ENCODE measurements around the gene CYRIA.

CYRIA gene

DNA sequence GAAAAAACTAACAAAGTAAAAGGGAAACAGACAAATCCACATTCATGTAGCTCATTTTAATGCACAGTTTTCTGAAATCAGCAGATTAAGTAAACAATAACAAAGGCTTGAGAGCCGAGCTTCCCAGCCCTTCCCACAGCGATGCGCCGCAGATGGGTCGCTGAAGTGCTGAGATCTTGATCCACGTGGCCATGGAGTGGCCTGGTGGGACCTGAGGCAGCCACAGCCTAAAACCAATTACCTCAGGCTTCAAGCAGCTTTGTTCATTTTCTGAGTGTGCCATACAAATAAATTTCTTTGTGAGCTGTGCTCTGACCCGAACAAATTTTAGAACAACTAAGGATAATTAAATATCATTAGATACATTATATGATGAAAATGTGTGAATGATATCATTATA lies 25.6 kb upstream of the CYRIA start:
- no peak overlapping the region for H3K27ac ChIP-seq
- TF ChIP-seq, protein P1, sequence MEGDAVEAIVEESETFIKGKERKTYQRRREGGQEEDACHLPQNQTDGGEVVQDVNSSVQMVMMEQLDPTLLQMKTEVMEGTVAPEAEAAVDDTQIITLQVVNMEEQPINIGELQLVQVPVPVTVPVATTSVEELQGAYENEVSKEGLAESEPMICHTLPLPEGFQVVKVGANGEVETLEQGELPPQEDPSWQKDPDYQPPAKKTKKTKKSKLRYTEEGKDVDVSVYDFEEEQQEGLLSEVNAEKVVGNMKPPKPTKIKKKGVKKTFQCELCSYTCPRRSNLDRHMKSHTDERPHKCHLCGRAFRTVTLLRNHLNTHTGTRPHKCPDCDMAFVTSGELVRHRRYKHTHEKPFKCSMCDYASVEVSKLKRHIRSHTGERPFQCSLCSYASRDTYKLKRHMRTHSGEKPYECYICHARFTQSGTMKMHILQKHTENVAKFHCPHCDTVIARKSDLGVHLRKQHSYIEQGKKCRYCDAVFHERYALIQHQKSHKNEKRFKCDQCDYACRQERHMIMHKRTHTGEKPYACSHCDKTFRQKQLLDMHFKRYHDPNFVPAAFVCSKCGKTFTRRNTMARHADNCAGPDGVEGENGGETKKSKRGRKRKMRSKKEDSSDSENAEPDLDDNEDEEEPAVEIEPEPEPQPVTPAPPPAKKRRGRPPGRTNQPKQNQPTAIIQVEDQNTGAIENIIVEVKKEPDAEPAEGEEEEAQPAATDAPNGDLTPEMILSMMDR (conservative IDR thresholded peaks at IDR 0.05): no peak

DNA sequence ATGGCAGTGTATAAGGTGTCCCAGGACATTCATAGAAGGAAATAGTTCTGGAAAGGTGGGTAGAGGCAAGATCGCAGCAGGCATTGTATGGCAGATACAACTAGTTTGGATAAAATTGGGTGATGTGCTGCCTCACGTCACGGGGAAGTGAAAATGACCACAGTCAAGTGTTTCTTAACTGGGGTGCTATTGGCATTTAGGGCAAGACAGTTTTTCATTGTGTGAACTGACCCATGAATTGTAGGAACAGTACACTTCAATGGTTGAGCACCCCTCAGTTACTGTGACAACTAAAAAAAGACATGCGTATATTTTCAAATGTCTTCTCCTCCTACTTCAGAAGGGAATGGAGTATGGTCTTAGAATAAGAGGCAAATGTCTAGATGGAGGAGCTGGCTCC lies 22.3 kb upstream of the CYRIA start:
- no peak overlapping the region for H3K27ac ChIP-seq

DNA sequence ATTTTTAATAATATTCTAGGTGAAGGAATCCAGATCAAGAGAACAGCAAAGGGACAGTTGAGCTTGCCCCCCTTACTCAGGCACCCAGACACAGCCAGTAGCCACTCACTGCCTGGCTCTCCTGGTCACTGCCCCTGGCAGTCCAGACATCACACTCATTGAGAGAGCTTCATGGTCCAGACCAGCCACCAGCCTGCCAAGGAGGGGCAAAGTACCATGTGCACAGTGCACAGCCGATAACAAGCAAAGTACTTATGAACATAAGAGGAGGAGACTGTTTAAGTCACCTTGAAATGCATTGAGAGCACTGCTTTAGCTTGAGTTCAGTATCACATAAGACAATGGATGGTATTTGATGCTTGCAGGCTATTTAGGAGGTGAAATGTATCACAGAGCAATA lies 21.6 kb upstream of the CYRIA start:
- TF ChIP-seq, protein P1 (conservative IDR thresholded peaks at IDR 0.05): no peak
- no peak overlapping the region for H3K27ac ChIP-seq

More for the DNA sequence above, 22.3 kb upstream of the CYRIA start:
- TF ChIP-seq, protein P1 (conservative IDR thresholded peaks at IDR 0.05): no peak

DNA sequence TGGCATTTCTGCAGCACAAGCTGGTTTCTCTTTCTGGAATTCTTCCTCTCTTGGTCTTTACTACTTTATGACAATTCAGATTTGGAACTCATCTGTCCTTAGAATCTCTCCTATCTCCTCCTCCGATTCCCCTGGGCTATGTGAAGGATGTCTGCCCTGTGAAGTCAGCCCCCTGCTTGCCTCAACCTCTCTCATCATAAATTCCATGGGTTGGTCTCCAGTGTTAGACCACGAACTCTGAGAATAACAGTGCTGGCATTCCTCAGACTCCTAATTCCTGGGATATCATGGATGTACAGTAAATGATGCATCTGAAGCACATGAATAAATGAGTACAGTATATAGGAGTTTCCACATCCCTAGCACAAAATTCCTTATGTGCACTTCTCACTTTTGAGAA lies 21.0 kb upstream of the CYRIA start:
- TF ChIP-seq, protein P1 (conservative IDR thresholded peaks at IDR 0.05): no peak
- H3K27ac ChIP-seq: no peak overlapping the region

DNA sequence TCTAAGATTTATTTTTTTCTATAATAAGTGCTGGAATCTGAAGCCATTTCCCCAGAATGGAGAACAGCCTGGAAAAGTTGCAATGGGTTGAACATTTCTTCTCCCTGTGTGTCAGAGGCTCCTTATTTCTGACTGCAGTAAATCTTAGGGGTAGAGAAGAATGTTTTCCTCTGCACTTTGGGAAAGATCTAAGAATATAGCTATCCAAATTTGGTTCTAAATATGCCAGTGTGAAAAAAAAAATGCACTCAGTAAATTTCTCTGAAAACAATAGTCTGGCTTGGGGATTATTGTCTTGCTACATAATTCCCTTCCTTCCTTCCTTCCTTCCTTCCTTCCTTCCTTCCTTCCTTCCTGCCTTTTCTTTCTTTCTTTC lies 19.7 kb upstream of the CYRIA start:
- TF ChIP-seq, protein P1 (conservative IDR thresholded peaks at IDR 0.05): no peak
- no peak overlapping the region for H3K27ac ChIP-seq

DNA sequence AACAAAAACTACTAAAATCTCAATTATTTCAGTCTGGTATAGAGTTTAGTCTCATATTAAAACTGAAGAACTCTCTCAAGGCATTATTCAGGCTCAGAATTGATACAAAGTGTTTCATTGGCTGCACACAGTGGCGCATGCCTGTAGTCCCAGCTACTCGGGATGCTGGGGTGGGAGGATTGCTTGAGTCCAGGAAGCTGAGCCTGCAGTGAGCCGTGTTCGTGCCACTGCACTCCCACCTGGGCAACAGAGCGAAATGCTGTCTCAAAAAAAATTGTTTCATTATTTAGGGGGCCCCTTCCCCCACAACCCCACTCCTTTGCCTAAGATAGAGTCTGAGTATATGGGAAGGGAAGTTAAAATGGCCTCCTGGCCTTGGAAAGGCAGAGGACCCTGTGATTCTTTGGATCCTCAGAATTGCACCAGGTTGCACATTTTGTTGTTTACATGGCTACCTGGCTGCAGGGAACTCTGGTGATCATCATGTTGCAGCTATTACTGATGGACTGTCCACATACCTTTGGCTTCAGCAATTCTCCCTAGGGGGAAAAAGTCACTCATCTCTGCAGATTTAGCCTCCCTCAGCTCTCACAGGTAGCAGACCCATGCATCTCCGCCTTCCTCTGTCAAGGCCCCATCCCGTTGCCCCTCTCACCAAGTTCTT lies 19.2 kb upstream of the CYRIA start:
- TF ChIP-seq, protein P1 (conservative IDR thresholded peaks at IDR 0.05): no peak
- no peak overlapping the region for H3K27ac ChIP-seq

DNA sequence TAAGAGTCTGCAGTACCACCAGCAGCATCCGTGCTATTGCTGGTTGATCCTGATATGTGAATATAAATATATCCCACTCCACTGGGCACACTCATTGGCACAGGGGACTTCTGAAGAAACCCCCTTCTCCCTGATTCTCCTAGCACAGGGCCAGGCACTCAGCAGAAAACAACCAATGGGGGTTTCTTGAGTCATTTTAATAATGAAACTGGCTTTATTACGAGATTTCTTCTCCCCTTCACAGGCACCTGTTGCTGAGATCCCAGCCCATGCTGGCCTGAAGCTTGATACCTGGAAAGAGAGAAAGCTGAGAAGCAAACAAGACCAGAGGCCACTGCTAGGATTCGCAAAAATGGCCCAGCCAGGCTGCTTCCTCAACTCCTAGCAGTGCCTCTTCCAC lies 17.9 kb upstream of the CYRIA start:
- TF ChIP-seq, protein P1 (conservative IDR thresholded peaks at IDR 0.05): no peak
- no peak overlapping the region for H3K27ac ChIP-seq
